Body of pancreas (tissue), 4 donors: ENCODE data around the gene SHANK1. TPM values are rescaled to one million over a fixed set of nuclear protein-coding genes. Genes with fewer than 3 reads are reported as not detected.

Source experiments
- ATAC-seq: fragments of 150-250 bp; one replicate; pipeline ENCODE4 v1.9.1; 2016
- DNase-seq, 4 donors: peaks; one replicate each; pipeline ENCODE4 v3.0.0-alpha.2; 2019
- H3K27ac ChIP-seq, 4 donors: fragments of 200-600 bp; sonication (generic); 1 replicate in 3 of 4; 2 replicates in 1 of 4; pipeline versions ENCODE4 v1.5.1 to v1.6.1; 2016 to 2019; ENCODE audit warnings: mild to moderate bottlenecking in 1 of 4, mixed read lengths in 1 of 4, moderate library complexity in 1 of 4
- H3K27me3 ChIP-seq, 2 donors: fragments of 200-600 bp; sonication (generic); one replicate each; pipeline ENCODE4 v1.6.0; 2016; ENCODE audit warnings: mild to moderate bottlenecking in 1 of 2
- H3K36me3 ChIP-seq, 2 donors: fragments of 200-600 bp; sonication (generic); replicated peaks in 1 of 2; 2 replicates each; pipeline ENCODE4 v1.5.1; 2016; ENCODE audit warnings: low read depth in 2 of 2; ENCODE audit not compliant: insufficient read depth in 1 of 2
- H3K4me1 ChIP-seq: fragments of 200-600 bp; sonication (generic); one replicate; pipeline ENCODE4 v1.6.0; 2016
- H3K4me3 ChIP-seq, 2 donors: fragments of 200-600 bp; sonication (generic); 1 replicate in 1 of 2; 2 replicates in 1 of 2; pipeline ENCODE4 v1.5.1; 2016 to 2019
- H3K9me3 ChIP-seq, 3 donors: fragments of 200-600 bp; sonication (generic); 1 replicate in 2 of 3; 2 replicates in 1 of 3; pipeline ENCODE4 v1.5.1; 2016
- POLR2A ChIP-seq, 3 donors: fragments of 450-650 bp; IDR thresholded peaks; one replicate each; pipeline ENCODE4 v1.6.1; 2016; ENCODE audit warnings: antibody characterized with exemption in 3 of 3, mild to moderate bottlenecking in 2 of 3
- WGBS, 2 donors: methylation state at CpG; one replicate each; pipeline ENCODE4 v1.1.5; 2017; 5-methylcytosine and 5-hydroxymethylcytosine counted together
- intact Hi-C: fragments of 100-400 bp; cut with DNase I; formaldehyde crosslinking; loops from one replicate; pipeline ENCODE4 v1.15.1; 2023
- total RNA-seq, 2 donors: library from RNA; depleted of rRNA; stranded (reverse); fragments of >200 nt; gene quantifications; one replicate each; pipeline ENCODE4 v1.1.0, GENCODE V29; 2016
- TF ChIP-seq, protein P1 (sequence below), 7 experiments: fragments of 450-650 bp in 4 of 7; fragments of 200-600 bp in 3 of 7; sonication (generic) in 3 of 7; IDR thresholded peaks; one replicate each; pipeline ENCODE4 v1.5.1; 2016 to 2019; ENCODE audit warnings: antibody characterized with exemption in 7 of 7

SHANK1 gene
- total RNA-seq, 2 donors from 2014 or later = 0.26 to 2.3 TPM

GRCh38 chr19:50654882-50655281 lies 64.7 kb downstream of the SHANK1 start:
- no peak for TF ChIP-seq POLR2A (IDR thresholded peaks at IDR 0.05)
- TF ChIP-seq, protein P1, sequence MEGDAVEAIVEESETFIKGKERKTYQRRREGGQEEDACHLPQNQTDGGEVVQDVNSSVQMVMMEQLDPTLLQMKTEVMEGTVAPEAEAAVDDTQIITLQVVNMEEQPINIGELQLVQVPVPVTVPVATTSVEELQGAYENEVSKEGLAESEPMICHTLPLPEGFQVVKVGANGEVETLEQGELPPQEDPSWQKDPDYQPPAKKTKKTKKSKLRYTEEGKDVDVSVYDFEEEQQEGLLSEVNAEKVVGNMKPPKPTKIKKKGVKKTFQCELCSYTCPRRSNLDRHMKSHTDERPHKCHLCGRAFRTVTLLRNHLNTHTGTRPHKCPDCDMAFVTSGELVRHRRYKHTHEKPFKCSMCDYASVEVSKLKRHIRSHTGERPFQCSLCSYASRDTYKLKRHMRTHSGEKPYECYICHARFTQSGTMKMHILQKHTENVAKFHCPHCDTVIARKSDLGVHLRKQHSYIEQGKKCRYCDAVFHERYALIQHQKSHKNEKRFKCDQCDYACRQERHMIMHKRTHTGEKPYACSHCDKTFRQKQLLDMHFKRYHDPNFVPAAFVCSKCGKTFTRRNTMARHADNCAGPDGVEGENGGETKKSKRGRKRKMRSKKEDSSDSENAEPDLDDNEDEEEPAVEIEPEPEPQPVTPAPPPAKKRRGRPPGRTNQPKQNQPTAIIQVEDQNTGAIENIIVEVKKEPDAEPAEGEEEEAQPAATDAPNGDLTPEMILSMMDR (IDR thresholded peaks at IDR 0.05) = no peak
- H3K4me3 ChIP-seq = no peak overlapping the region
- H3K27me3 ChIP-seq = peaks cover 0 to 15% of the 10 kb centered on the region in 2 donors
- no peaks in the 10 kb centered on the region for H3K36me3 ChIP-seq
- H3K4me1 ChIP-seq = peaks cover 13% of the 10 kb centered on the region
- peaks cover 0 to 14% (median 0%) of the 10 kb centered on the region in 3 donors for H3K9me3 ChIP-seq
- ATAC-seq (no peak), DNase-seq (no peak)
- no peak overlapping the region for H3K27ac ChIP-seq
- intact Hi-C loops = no loop called here

GRCh38 chr19:50652722-50653121 lies 66.9 kb downstream of the SHANK1 start:
- H3K4me1 ChIP-seq = no peaks in the 10 kb centered on the region
- H3K36me3 ChIP-seq = no peaks in the 10 kb centered on the region
- no peak overlapping the region for H3K27ac ChIP-seq
- WGBS, 2 donors = 74 to 82% methylated on average over 6 of the region's 6 CpGs
- TF ChIP-seq, protein P1 (IDR thresholded peaks at IDR 0.05) = no peak
- no peak for TF ChIP-seq POLR2A (IDR thresholded peaks at IDR 0.05)
- peaks cover 0 to 14% (median 0%) of the 10 kb centered on the region in 3 donors for H3K9me3 ChIP-seq
- intact Hi-C loops = no loop called here
- no peak for DNase-seq
- H3K27me3 ChIP-seq = peaks cover 0 to 2% of the 10 kb centered on the region in 2 donors
- no peak for ATAC-seq
- no peak overlapping the region for H3K4me3 ChIP-seq

GRCh38 chr19:50651174-50651573 lies 68.4 kb downstream of the SHANK1 start:
- Histone ChIP-seq H3K4me1 (no peaks in the 10 kb centered on the region), H3K4me3 (no peak overlapping the region), H3K27ac (no peak overlapping the region), H3K9me3 (peaks cover 0 to 14% (median 0%) of the 10 kb centered on the region in 3 donors), H3K36me3 (no peaks in the 10 kb centered on the region), H3K27me3 (no peaks in the 10 kb centered on the region)
- TF ChIP-seq, protein P1 (IDR thresholded peaks at IDR 0.05) = no peak
- TF ChIP-seq POLR2A (IDR thresholded peaks at IDR 0.05) = no peak
- WGBS, 2 donors = 66 to 71% methylated on average over 2 of the region's 2 CpGs
- ATAC-seq = no peak
- intact Hi-C loops = no loop called here
- DNase-seq = no peak

DNA sequence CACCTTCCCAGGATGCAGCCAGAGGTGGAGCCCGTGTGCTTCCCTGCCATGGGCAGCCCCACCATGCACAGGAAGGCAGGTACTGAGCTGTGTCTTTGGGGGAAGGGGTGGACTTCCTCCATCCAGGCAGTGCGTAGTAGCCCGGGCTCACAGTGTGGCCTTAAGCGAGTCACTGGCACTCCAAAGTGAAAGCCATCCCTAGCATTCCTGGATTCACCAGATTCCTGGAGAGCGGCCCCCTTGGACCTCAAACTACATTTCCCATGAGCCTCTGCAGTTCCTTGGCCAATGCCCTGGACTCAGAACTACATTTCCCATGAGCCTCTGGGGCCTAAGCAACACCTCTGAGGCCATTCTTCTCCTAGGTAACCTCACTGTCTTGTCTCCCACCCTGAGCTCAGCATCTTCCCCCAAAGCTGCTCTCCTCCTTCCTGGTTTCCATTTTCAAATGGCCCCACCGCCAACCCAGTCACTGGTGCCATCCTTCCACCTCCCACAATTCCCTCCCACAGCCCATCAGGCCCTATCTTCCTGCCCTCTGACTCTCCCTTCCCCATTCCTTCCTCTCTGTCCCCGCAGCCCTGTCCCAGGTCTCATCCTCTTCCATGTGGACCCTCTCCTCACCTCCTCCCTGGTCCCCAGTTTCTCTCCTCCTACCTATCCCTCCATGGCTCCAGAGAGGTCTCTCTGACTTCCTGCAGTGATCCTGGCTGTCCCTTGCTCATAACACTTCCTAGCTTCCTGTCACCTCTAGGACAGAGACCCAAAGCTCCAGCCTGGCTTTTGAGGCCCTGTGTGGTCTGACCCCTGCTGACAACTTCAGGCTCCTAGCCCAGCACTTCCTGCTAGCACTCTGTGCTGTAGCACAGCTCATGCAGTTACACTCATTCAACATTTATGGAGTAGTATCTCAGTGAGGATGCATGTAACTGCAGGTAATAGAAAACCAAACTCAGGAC lies 69.9 kb downstream of the SHANK1 start, which contains the start of gene C19orf81:
C19orf81 (plus strand) TSS at position 13 of the 959 bp plus-strand sequence; CDS start at position 13, 0 bp downstream.
- no peak for TF ChIP-seq POLR2A (IDR thresholded peaks at IDR 0.05)
- TF ChIP-seq, protein P1 (IDR thresholded peaks at IDR 0.05) = no peak
- H3K27ac ChIP-seq = no peak within 1 kb of the TSS
- ATAC-seq (no peak), DNase-seq (no peak)
- no peak within 1 kb of the TSS for H3K4me3 ChIP-seq
- no peaks in the 10 kb centered on the region for H3K36me3 ChIP-seq
- intact Hi-C loops = no loop called here
- H3K9me3 ChIP-seq = peaks cover 0 to 3% (median 0%) of the 10 kb centered on the region in 3 donors
- H3K4me1 ChIP-seq = no peaks in the 10 kb centered on the region
- 28 to 30% methylated on average over 7 of the region's 7 CpGs for WGBS, 2 donors
- no peaks in the 10 kb centered on the region for H3K27me3 ChIP-seq
